ENCODE results near the gene VPS41.
A peak's percentile ranks its signal among the peaks of the same experiment; 100 is the strongest.

Gene VPS41

DNA sequence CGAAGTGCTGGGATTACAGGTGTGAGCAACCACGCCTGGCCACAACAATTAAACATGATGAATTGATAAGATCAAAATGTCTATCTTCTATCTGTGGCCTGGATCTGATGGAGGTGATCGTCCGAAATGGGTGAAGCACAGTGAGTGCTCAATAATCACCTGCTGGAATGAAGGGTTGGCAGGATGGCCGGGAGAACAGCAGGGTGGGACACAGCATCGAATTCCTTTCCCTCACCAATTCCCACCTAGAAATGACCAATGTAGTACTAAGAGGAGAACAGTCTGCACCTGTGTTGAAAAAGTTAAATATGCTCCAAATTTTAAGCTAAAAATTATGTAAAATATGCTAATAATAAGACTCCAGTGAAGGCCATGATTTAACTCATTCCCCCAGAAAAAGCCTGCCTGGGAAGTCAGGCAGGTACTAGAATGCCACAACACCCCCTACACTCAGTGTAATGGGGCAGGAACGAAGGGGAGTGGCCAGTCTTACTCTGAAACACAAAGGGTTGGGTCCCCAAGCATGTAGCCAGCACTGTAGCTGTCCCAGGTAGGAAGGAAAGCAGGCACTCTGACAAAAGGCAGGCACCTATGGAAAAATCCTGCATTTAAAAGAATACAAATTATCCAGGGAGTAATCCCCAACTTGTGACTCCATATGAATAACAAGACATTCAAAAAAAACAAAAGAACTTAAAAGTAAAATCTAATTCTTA is 110.3 kb downstream of the VPS41 start:
- DNase-seq, result no peak

DNA sequence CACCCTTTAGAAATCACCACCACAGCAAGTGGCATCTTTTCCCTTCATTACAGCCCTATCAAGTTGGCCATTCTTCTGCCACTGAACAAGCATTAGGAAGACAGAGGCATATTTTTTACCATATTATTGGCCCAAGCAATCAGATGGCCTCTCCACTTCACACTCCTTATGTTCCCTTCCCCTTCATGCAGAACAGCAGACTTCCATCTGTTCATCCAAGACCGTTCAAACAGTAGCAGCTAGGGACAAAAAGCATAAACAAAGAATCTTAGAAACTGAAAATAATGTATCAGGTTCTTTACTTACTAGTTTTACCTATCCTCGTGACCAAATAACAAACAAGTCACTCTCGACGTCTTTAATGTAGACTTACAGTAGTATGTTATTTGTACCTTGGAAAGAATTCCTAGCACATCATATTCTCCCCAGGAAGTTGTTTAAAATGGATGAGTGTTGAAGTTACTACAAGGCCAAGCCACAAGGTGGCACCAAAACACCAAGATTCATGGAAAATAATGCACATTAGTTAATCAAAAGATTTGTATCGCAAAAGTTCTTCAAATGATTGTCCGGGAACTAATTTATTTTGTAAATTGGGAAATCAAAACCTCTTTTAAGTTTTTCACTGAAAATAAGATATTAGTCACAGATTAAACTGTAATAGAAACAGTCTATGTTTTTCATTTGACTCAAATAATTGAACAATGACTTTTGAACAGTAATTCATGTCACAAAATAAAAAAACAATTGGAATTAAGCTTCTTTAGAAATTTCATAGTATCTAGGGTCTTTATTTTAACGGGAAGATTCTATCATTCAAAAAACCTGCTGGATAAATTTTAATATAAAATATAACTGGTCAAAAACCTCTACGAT is 112.1 kb downstream of the VPS41 start:
- DNase-seq, result peak; percentile 74

GRCh38 chr7:38795593-38795992 is 113.4 kb downstream of the VPS41 start:
- DNase-seq, result no peak

- no peak for DNase-seq
Observed at GRCh38 chr7:38781991-38782390, 127.0 kb downstream of the VPS41 start.

DNA sequence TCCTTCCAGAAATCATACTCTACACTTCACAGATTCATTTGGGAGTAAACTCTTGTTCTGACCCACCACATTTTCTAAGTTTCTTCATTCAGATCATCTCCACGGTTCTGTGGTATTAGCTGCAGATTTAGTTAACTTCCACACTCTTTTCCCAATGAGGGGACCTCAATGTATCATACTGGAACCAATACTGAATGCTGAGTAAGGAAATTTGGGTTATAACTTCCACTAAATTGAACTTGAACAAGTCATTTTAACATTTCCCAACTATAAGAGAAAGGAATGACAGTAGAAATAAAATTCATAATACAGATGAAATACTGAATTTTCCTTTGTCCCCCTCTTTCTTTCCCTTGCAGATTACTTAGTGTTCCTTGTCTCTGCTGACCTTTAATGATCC is 131.4 kb downstream of the VPS41 start:
- no peak for DNase-seq

DNA sequence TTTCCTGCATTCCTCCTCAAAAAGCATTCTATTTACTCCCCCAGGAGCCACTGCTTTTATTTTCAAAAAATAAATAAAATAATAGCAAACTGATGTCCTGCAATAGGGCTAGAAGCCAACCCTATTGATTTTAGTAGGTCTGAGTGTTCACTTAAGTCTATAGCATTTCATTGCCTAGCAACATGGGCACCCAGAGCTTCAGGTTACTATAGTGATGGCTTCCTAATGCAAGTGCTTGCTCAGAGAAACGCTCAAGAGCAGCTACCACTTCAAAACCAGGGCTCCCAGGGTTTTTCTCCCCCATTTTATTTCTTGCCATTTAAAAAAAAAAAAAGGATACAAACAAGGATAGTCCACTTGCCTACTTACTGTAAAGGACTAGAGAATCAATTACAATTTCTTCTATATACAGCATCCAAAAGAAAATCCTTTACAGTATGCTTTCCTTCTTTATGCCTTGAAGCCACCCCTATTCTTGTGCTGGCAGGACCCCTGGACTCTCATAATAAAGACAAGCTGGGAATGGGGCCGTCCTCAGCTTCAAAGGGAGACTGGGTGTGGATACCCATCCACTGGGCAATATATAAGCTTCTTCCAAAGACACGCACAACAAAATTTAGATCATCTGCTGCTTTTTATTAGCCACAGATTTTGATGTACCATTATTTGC is 133.3 kb downstream of the VPS41 start:
- no peak for DNase-seq

DNA sequence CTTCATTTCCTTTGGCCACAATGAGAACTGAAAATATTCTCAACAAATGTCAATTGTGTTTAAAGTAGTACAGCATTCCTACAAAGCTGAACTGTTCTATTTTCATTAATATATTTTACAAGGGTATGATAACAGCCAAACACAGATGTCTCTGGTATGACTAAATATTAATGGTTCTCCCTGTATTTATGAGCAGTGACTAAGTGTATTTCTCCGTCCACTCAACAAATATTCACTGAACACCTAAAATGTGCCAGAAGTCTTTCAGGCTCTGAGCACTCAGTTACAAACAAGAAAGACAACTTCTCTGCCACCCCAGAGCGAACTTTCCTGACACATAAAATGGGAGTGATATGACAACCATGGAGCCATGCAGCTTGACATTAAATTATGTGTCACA is 135.6 kb downstream of the VPS41 start:
- DNase-seq, result no peak

- no peak for DNase-seq
Observed at GRCh38 chr7:38760226-38760625, 148.8 kb downstream of the VPS41 start.

GRCh38 chr7:38759028-38759427 is 150.0 kb downstream of the VPS41 start:
- no peak for DNase-seq

DNA sequence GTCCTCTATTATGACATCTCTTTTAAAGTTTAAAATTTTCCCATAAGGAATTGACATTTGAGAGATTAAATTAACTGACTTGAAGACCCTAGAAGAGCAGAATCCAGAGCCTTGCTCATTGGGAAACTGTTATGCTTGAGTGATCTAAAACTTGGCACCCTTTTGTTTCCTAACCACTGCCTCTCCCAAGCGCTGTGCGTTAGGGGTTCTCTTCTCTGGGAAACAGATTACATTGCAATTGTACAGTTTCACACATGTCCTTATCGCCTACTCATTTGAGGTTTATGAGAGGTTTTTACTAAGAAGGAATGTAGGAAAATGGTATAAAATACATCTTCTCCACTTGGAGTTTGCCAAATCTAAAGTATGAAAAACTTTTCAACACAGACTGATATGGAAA is 151.1 kb downstream of the VPS41 start:
- DNase-seq, result no peak

DNA sequence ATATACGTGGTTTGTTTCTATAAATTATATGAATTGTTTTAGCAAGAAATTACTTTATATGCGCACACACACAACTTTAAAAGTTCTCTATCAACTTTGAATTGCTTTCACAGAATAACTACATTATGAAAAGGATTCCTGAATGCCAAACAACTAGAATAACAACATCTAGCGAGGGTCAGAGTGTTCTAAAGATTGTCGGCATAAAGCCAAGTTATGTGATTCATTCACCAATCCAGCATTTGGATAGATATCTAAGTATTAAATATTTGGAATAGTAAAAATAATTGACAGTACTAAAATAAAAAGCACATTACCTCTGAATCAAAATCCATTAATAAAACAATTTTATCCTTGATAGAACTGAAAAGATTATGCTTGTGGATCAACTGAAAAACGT is 152.5 kb downstream of the VPS41 start:
- DNase-seq, result no peak

DNA sequence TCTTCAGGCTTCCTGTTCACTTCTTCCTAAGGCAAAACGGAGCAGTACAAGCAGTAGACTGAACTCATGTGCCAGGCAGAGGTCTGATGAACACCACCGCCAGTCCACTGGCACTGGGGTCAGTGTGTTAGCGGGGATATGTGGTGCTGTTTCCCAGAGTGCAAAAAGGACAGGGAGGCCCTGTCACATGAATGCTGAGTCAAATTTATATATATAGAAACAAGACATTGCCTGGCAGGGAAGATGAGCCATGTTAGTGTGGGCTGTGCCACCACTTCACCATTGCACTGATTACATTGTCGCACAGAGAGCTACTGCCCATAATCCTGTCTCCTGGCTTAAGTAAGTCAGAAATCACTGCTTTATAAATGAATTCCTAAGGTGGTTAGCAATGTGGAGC is 155.6 kb downstream of the VPS41 start:
- no peak for DNase-seq

DNA sequence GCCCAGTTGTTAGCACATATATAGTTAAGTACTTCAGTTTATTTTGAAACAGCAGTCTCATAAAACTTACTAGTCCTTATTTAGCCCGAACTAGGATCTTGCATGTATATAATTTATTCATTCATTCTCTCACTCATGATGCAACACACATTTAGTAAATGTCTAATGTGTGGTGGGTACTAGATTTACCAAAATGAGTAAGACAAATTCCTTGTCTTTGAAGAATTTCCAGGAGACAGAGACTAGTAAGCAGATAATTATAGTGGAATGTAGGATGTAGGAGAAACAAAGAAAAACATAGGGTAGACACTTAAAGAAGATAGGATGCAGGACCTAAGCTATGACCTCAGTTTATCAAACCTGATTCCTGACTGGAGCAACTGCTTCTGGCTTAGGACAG is 157.6 kb downstream of the VPS41 start:
- no peak for DNase-seq

DNA sequence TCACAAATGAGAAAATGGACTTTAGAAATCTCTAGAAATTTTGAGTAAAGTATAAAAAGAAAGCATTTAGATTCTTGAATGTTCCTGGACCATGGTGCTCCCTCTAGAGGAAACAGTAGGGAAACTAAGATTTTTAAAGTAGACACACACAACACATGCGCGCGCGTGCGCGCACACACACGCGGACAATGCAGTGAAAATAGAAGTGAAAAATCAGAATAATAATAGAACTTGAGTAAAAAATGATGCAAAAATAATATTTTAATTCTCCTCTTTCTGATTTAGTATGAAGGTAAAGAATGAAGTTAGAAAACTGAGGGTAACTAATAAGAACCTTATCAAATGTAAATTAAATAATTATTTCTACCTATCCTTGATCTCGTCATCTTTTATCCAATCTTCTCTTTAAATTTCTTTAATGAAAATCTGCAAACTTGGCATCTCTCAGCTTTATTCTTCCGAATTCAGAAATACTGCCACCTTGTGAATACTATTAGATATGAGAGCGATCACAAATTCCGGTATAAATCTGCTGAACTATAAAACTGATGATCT is 160.9 kb downstream of the VPS41 start:
- DNase-seq, result no peak

- no peak for DNase-seq
Observed at GRCh38 chr7:38746438-38746837, 162.6 kb downstream of the VPS41 start.

GRCh38 chr7:38744746-38745145 is 164.2 kb downstream of the VPS41 start:
- DNase-seq, result no peak

GRCh38 chr7:38743899-38744298 is 165.1 kb downstream of the VPS41 start:
- DNase-seq, result no peak

- DNase-seq, result no peak
Observed at GRCh38 chr7:38740041-38740440, 168.9 kb downstream of the VPS41 start.

- DNase-seq, result no peak
Observed at GRCh38 chr7:38736138-38736537, 172.9 kb downstream of the VPS41 start.

GRCh38 chr7:38731215-38731614 is 177.8 kb downstream of the VPS41 start:
- DNase-seq, result no peak

- no peak for DNase-seq
Observed at GRCh38 chr7:38728145-38728544, 180.8 kb downstream of the VPS41 start.

GRCh38 chr7:38727184-38727940 is 181.6 kb downstream of the VPS41 start:
- no peak for DNase-seq

GRCh38 chr7:38723327-38723726 is 185.7 kb downstream of the VPS41 start:
- no peak for DNase-seq

Data from activated effector memory CD4-positive, alpha-beta T cell treated with anti-CD3 and anti-CD28 coated beads, Interleukin-2, amount 50 U/mL, for 16 hours (primary cell).